GM23338 (cell line): ENCODE measurements around the gene ARPC4. TPM values are rescaled to one million over a fixed set of nuclear protein-coding genes. Genes with fewer than 3 reads are reported as not detected.
"Not testable (repeated sequence)": the region's sequence is repeated elsewhere in the genome, so short reads cannot be mapped to it uniquely, and the experiment has no call there.

Source experiments
- ATAC-seq: fragments of 200-7000 bp; cut with Tn5 transposase; 3 replicates; pipeline ENCODE4 v1.9.1; 2020
- DNase-seq: peaks from one replicate; pipeline ENCODE4 v3.0.0-alpha.2; 2015; ENCODE audit warnings: low spot score
- H2AFZ ChIP-seq: fragments of 200-600 bp; sonication (generic); 2 replicates; pipeline ENCODE4 v1.8.0; 2016; ENCODE audit warnings: antibody characterized with exemption, mild to moderate bottlenecking, moderate library complexity
- H3F3A ChIP-seq: fragments of 200-600 bp; sonication (generic); replicated peaks from 2 replicates; pipeline ENCODE4 v1.8.0; 2017; ENCODE audit warnings: antibody characterized with exemption, mixed run types, low read depth
- H3K27ac ChIP-seq: fragments of 200-600 bp; sonication (generic); 2 replicates; pipeline ENCODE4 v1.6.1; 2016; ENCODE audit warnings: low read depth
- H3K27me3 ChIP-seq: fragments of 200-600 bp; sonication (generic); 2 replicates; pipeline ENCODE4 v1.8.0; 2016; ENCODE audit warnings: mild to moderate bottlenecking, mixed run types, moderate library complexity; ENCODE audit not compliant: insufficient read depth
- H3K36me3 ChIP-seq: fragments of 200-600 bp; sonication (generic); 2 replicates; pipeline ENCODE4 v1.8.0; 2016; ENCODE audit warnings: mild to moderate bottlenecking; ENCODE audit not compliant: insufficient read depth
- H3K4me1 ChIP-seq: fragments of 200-600 bp; sonication (generic); 2 replicates; pipeline ENCODE4 v1.8.0; 2016; ENCODE audit warnings: mild to moderate bottlenecking, moderate library complexity; ENCODE audit not compliant: insufficient read depth
- H3K4me2 ChIP-seq: fragments of 200-600 bp; sonication (generic); 2 replicates; pipeline ENCODE4 v1.7.1; 2017; ENCODE audit warnings: mixed run types
- H3K4me3 ChIP-seq: fragments of 200-600 bp; sonication (generic); 2 replicates; pipeline ENCODE4 v1.6.1; 2016; ENCODE audit warnings: mixed run types
- H3K79me2 ChIP-seq: fragments of 200-600 bp; sonication (generic); replicated peaks from 2 replicates; pipeline ENCODE4 v1.8.0; 2017; ENCODE audit warnings: mild to moderate bottlenecking; ENCODE audit not compliant: insufficient read depth
- H3K9me2 ChIP-seq: fragments of 200-600 bp; sonication (generic); 2 replicates; pipeline ENCODE4 v1.8.0; 2017; ENCODE audit not compliant: insufficient read depth
- H4K20me1 ChIP-seq: fragments of 200-600 bp; sonication (generic); replicated peaks from 2 replicates; pipeline ENCODE4 v1.8.0; 2017; ENCODE audit warnings: mild to moderate bottlenecking; ENCODE audit not compliant: insufficient read depth
- H3K27ac Mint-ChIP-seq: 2 replicates; pipeline ENCODE4 v1.8.0; 2020; ENCODE audit warnings: inconsistent platforms, mild to moderate bottlenecking, moderate library complexity, mixed read lengths
- H3K27me3 Mint-ChIP-seq: 3 replicates; pipeline ENCODE4 v1.8.0; 2022; ENCODE audit warnings: low read depth, mild to moderate bottlenecking, moderate library complexity, mixed read lengths, inconsistent platforms; ENCODE audit not compliant: insufficient read depth, poor library complexity
- H3K36me3 Mint-ChIP-seq: 3 replicates; pipeline ENCODE4 v1.8.0; 2021; ENCODE audit warnings: low read depth, mild to moderate bottlenecking, inconsistent platforms, moderate library complexity, mixed read lengths
- H3K4me1 Mint-ChIP-seq: 3 replicates; pipeline ENCODE4 v1.8.0; 2020; ENCODE audit warnings: mild to moderate bottlenecking, inconsistent platforms, mixed read lengths
- H3K4me3 Mint-ChIP-seq: 3 replicates; pipeline ENCODE4 v1.8.0; 2021; ENCODE audit warnings: moderate library complexity, mild to moderate bottlenecking, inconsistent platforms, mixed read lengths
- H3K9me3 Mint-ChIP-seq: 3 replicates; pipeline ENCODE4 v1.8.0; 2020; ENCODE audit warnings: moderate library complexity, mild to moderate bottlenecking, inconsistent platforms, mixed read lengths
- polyA plus RNA-seq: library from polyadenylated mRNA; unstranded; fragments of >200 nt; fragmentation: Nextera tagmentation; extraction: Ambion mirVana; gene quantifications from 2 replicates; pipeline ENCODE4 v1.2.1, GENCODE V29; 2016
- total RNA-seq: library from RNA; depleted of rRNA; stranded (reverse); fragments of >200 nt; shearing (Covaris generic); gene quantifications from 2 replicates; pipeline ENCODE4 v1.2.3, GENCODE V29; 2014
- TF ChIP-seq, protein P1 (sequence below), 2 experiments: fragments of 200-600 bp in 1 of 2; sonication (generic) in 1 of 2; conservative IDR thresholded peaks; 2 replicates each; pipeline versions ENCODE4 v1.5.1 to v1.6.1; 2016 to 2017; ENCODE audit warnings: antibody characterized with exemption in 2 of 2, low read depth in 2 of 2, mild to moderate bottlenecking in 2 of 2, moderate library complexity in 1 of 2

Gene ARPC4
- total and polyA plus RNA-seq, 2 experiments from 2014 or later = 71.9 to 176 TPM

DNA sequence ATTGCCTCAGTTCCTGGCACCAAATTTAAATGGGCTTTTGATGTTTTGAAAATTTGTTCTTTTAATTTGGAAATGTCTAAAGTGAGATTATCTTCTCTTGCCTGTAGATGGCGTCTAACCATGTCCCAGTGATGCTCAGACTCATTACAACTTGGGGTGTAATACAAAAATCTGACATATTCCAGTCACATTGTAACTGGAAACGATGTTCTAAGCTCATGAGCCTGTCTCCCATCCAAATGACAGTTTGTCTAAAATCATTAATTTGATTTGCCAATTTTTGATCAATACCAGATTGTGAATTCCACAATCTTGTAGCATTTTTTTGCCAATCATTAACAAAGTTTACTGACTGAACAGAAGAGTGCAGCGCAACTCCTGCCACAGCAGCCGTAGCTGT, 56.0 kb downstream of the ARPC4 start:
- not testable (repeated sequence) for H3K4me3 Mint-ChIP-seq, H3K27ac Mint-ChIP-seq, H3F3A ChIP-seq, H3K4me1 ChIP-seq, H3K4me3 ChIP-seq, H3K27ac ChIP-seq, H3K27me3 ChIP-seq, ATAC-seq, H3K36me3 ChIP-seq, H4K20me1 ChIP-seq, H3K9me2 ChIP-seq, H2AFZ ChIP-seq, H3K4me2 ChIP-seq, H3K4me1 Mint-ChIP-seq, H3K36me3 Mint-ChIP-seq, H3K9me3 Mint-ChIP-seq, H3K79me2 ChIP-seq
- TF ChIP-seq, protein P1, sequence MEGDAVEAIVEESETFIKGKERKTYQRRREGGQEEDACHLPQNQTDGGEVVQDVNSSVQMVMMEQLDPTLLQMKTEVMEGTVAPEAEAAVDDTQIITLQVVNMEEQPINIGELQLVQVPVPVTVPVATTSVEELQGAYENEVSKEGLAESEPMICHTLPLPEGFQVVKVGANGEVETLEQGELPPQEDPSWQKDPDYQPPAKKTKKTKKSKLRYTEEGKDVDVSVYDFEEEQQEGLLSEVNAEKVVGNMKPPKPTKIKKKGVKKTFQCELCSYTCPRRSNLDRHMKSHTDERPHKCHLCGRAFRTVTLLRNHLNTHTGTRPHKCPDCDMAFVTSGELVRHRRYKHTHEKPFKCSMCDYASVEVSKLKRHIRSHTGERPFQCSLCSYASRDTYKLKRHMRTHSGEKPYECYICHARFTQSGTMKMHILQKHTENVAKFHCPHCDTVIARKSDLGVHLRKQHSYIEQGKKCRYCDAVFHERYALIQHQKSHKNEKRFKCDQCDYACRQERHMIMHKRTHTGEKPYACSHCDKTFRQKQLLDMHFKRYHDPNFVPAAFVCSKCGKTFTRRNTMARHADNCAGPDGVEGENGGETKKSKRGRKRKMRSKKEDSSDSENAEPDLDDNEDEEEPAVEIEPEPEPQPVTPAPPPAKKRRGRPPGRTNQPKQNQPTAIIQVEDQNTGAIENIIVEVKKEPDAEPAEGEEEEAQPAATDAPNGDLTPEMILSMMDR (conservative IDR thresholded peaks at IDR 0.05; ENCODE audit: low read depth in 2 of 2) = peak; percentile 63 to 66
- DNase-seq = peak; percentile 34
- H3K27me3 Mint-ChIP-seq = peaks cover 10% of the 10 kb centered on the region

- not testable (repeated sequence) for H2AFZ ChIP-seq
Observed at GRCh38 chr3:9851383-9851782, 58.5 kb downstream of the ARPC4 start.

GRCh38 chr3:9851926-9852325, 59.0 kb downstream of the ARPC4 start:
- H4K20me1 ChIP-seq, H3K36me3 ChIP-seq, H3K36me3 Mint-ChIP-seq, H3F3A ChIP-seq, H3K9me3 Mint-ChIP-seq, DNase-seq, H2AFZ ChIP-seq, H3K4me2 ChIP-seq, H3K4me3 Mint-ChIP-seq, H3K4me3 ChIP-seq, ATAC-seq, H3K27ac Mint-ChIP-seq, H3K4me1 Mint-ChIP-seq, H3K27ac ChIP-seq, H3K27me3 Mint-ChIP-seq, H3K79me2 ChIP-seq, H3K9me2 ChIP-seq, H3K4me1 ChIP-seq, H3K27me3 ChIP-seq: not testable (repeated sequence)

More at GRCh38 chr3:9851383-9851782, 58.5 kb downstream of the ARPC4 start:
- ATAC-seq, H3K36me3 ChIP-seq, H3K27me3 ChIP-seq, H4K20me1 ChIP-seq, DNase-seq, H3K4me1 ChIP-seq, H3K79me2 ChIP-seq, H3K9me3 Mint-ChIP-seq, H3K9me2 ChIP-seq, H3K4me2 ChIP-seq, H3F3A ChIP-seq, H3K4me3 Mint-ChIP-seq, H3K27me3 Mint-ChIP-seq, H3K27ac Mint-ChIP-seq, H3K4me3 ChIP-seq, H3K36me3 Mint-ChIP-seq, H3K4me1 Mint-ChIP-seq, H3K27ac ChIP-seq: not testable (repeated sequence)

- Mint-ChIP-seq H3K27ac (no peak overlapping the region), H3K27me3 (no peaks in the 10 kb centered on the region), H3K9me3 (no peaks in the 10 kb centered on the region), H3K4me1 (0 out of 3 replicates have a peak, but pooled peaks cover 3% of the 10 kb centered on the region), H3K36me3 (no peaks in the 10 kb centered on the region), H3K4me3 (no peak overlapping the region)
- H3K27ac ChIP-seq = no peak overlapping the region
- ATAC-seq (no peak), DNase-seq (no peak)
- no peaks in the 10 kb centered on the region for H3K79me2 ChIP-seq
- H3K27me3 ChIP-seq = no peaks in the 10 kb centered on the region
- H4K20me1 ChIP-seq = no peaks in the 10 kb centered on the region
- H2AFZ ChIP-seq = no peak overlapping the region
- H3F3A ChIP-seq = no peaks in the 10 kb centered on the region
- H3K36me3 ChIP-seq = no peaks in the 10 kb centered on the region
- no peaks in the 10 kb centered on the region for H3K9me2 ChIP-seq
- H3K4me1 ChIP-seq = no peaks in the 10 kb centered on the region; the same call in 1 of the 2 replicates
- H3K4me3 ChIP-seq = no peak overlapping the region
- no peak overlapping the region for H3K4me2 ChIP-seq
- TF ChIP-seq, protein P1 (conservative IDR thresholded peaks at IDR 0.05; ENCODE audit: low read depth in 2 of 2) = 0 out of 4 replicates have a peak, but pooled peaks of 1 of the 2 experiments have one; percentile 14
Observed at GRCh38 chr3:9852528-9852927, 59.6 kb downstream of the ARPC4 start.
